Left ventricle myocardium inferior (tissue), 1 donor: ENCODE measurements around the gene OGFOD3. TPM values are rescaled to one million over a fixed set of nuclear protein-coding genes. Genes with fewer than 3 reads are reported as not detected.

Source experiments
- DNase-seq: peaks from one replicate; pipeline ENCODE4 v3.0.0-alpha.2; 2020
- H3K27ac ChIP-seq: fragments of 200-600 bp; replicated peaks from 2 replicates; pipeline ENCODE4 v1.8.0; 2021
- H3K27me3 ChIP-seq: fragments of 200-600 bp; 2 replicates; pipeline ENCODE4 v1.8.0; 2021; ENCODE audit warnings: low read depth
- H3K36me3 ChIP-seq: fragments of 200-600 bp; 2 replicates; pipeline ENCODE4 v1.8.0; 2021
- H3K4me1 ChIP-seq: fragments of 200-600 bp; 2 replicates; pipeline ENCODE4 v1.8.0; 2021
- H3K4me3 ChIP-seq: fragments of 200-600 bp; 2 replicates; pipeline ENCODE4 v1.8.0; 2021; ENCODE audit warnings: mild to moderate bottlenecking, moderate library complexity
- H3K9me3 ChIP-seq: fragments of 200-600 bp; replicated peaks from 2 replicates; pipeline ENCODE4 v1.8.0; 2021
- CTCF ChIP-seq: fragments of 200-600 bp; IDR thresholded peaks from 2 replicates; pipeline ENCODE4 v1.8.0; 2021; ENCODE audit warnings: antibody characterized with exemption, mild to moderate bottlenecking, borderline replicate concordance
- intact Hi-C: fragments of 100-400 bp; cut with micrococcal nuclease; formaldehyde crosslinking; loops from one replicate; pipeline ENCODE4 v1.11.0; 2022
- total RNA-seq: library from RNA; stranded (reverse); fragmentation: NEBNext Ultra II Directional; extraction: Animal tissue kit (Norgen Biotek cat#: 25700); gene quantifications from one replicate; pipeline ENCODE4 v1.2.1, GENCODE V29; 2021
- donor health status: DM: no; HTN: yes; CAD: no; lungs with severe emphysema.

Gene OGFOD3
- total RNA-seq, 1 donor from 2014 or later: 28.0 TPM

GRCh38 chr17:82394278-82394677 is 24.1 kb downstream of the OGFOD3 start:
- H3K27ac ChIP-seq: no peak overlapping the region
- DNase-seq: no peak
- TF ChIP-seq CTCF: no peak
- no peak overlapping the region for H3K4me3 ChIP-seq
- H3K27me3 ChIP-seq: no peaks in the 10 kb centered on the region
- no peaks in the 10 kb centered on the region for H3K9me3 ChIP-seq
- H3K4me1 ChIP-seq: peaks cover 12% of the 10 kb centered on the region
- peaks cover 32% of the 10 kb centered on the region for H3K36me3 ChIP-seq
- intact Hi-C loops: no loop called here

- Histone ChIP-seq H3K27me3 (no peaks in the 10 kb centered on the region), H3K27ac (no peak overlapping the region), H3K4me1 (peaks cover 9% of the 10 kb centered on the region), H3K4me3 (no peak overlapping the region), H3K36me3 (peaks cover 32% of the 10 kb centered on the region), H3K9me3 (no peaks in the 10 kb centered on the region)
- TF ChIP-seq CTCF: no peak
- intact Hi-C loops: no loop called here
- no peak for DNase-seq
Measured at GRCh38 chr17:82392941-82393340, 25.4 kb downstream of the OGFOD3 start.

GRCh38 chr17:82392209-82392920 is 26.0 kb downstream of the OGFOD3 start:
- intact Hi-C loops: no loop called here
- Histone ChIP-seq H3K4me1 (peaks cover 6% of the 10 kb centered on the region), H3K27me3 (peaks cover under 1% of the 10 kb centered on the region), H3K9me3 (no peaks in the 10 kb centered on the region), H3K4me3 (no peak overlapping the region), H3K27ac (no peak overlapping the region), H3K36me3 (peaks cover 32% of the 10 kb centered on the region)
- DNase-seq: no peak
- TF ChIP-seq CTCF: no peak

GRCh38 chr17:82391496-82392066 is 26.8 kb downstream of the OGFOD3 start:
- H3K27me3 ChIP-seq: peaks cover 8% of the 10 kb centered on the region
- H3K36me3 ChIP-seq: peaks cover 32% of the 10 kb centered on the region
- peaks cover 11% of the 10 kb centered on the region for H3K4me1 ChIP-seq
- no peak overlapping the region for H3K4me3 ChIP-seq
- no peak for DNase-seq
- H3K27ac ChIP-seq: no peak overlapping the region
- TF ChIP-seq CTCF: no peak
- intact Hi-C loops: no loop called here
- no peaks in the 10 kb centered on the region for H3K9me3 ChIP-seq

GRCh38 chr17:82390860-82391435 is 27.4 kb downstream of the OGFOD3 start:
- peaks cover 18% of the 10 kb centered on the region for H3K4me1 ChIP-seq
- intact Hi-C loops: no loop called here
- H3K36me3 ChIP-seq: peaks cover 32% of the 10 kb centered on the region
- no peak for DNase-seq
- TF ChIP-seq CTCF: no peak
- no peak overlapping the region for H3K4me3 ChIP-seq
- no peak overlapping the region for H3K27ac ChIP-seq
- peaks cover 14% of the 10 kb centered on the region for H3K27me3 ChIP-seq
- H3K9me3 ChIP-seq: no peaks in the 10 kb centered on the region
